Activated CD8-positive, alpha-beta T cell treated with anti-CD3 and anti-CD28 coated beads, Interleukin-2, amount 10 ng/mL, durations not matched to agents 7 days and 5 days (primary cell): ENCODE data around the gene SCGB3A2. TPM values are rescaled to one million over a fixed set of nuclear protein-coding genes. Genes with fewer than 3 reads are reported as not detected.
"Not testable (repeated sequence)": the region's sequence is repeated elsewhere in the genome, so short reads cannot be mapped to it uniquely, and the experiment has no call there.

Experiments used
- ATAC-seq: fragments of 150-1000 bp; cut with Tn5 transposase; one replicate; pipeline ENCODE4 v1.10.0; 2021; ENCODE audit warnings: moderate library complexity
- CTCF ChIA-PET: fragments of 350-600 bp; sonication (Branson Sonifier 250); formaldehyde crosslinking; loops from one replicate; lab custom pipeline; 2021; ENCODE audit warnings: antibody characterized with exemption; lab: Charles Lee
- POLR2A ChIA-PET: fragments of 350-600 bp; sonication (Branson Sonifier 250); formaldehyde crosslinking; loops from one replicate; lab custom pipeline; 2021; ENCODE audit warnings: antibody characterized with exemption; lab: Charles Lee
- DNase-seq: peaks from one replicate; pipeline ENCODE4 v3.0.0-alpha.2; 2020
- H3K27ac Mint-ChIP-seq: one replicate; pipeline ENCODE4 v1.8.0; 2021; ENCODE audit warnings: mild to moderate bottlenecking, mixed read lengths
- H3K27me3 Mint-ChIP-seq: one replicate; pipeline ENCODE4 v1.8.0; 2021; ENCODE audit warnings: low read depth, mixed read lengths
- H3K36me3 Mint-ChIP-seq: one replicate; pipeline ENCODE4 v1.8.0; 2021; ENCODE audit warnings: low read depth, mixed read lengths
- H3K4me1 Mint-ChIP-seq: one replicate; pipeline ENCODE4 v1.8.0; 2021; ENCODE audit warnings: low read depth, mixed read lengths
- H3K4me3 Mint-ChIP-seq: one replicate; pipeline ENCODE4 v1.8.0; 2021; ENCODE audit warnings: mild to moderate bottlenecking, mixed read lengths
- H3K9me3 Mint-ChIP-seq: one replicate; pipeline ENCODE4 v1.8.0; 2022; ENCODE audit warnings: mixed read lengths; ENCODE audit not compliant: insufficient read depth
- total RNA-seq, 2 experiments: library from RNA; stranded (reverse); gene quantifications; one replicate each; pipeline ENCODE4 v1.2.3, GENCODE V29; 2021

The SCGB3A2 gene
- total RNA-seq, 2 experiments from 2014 or later = not detected

DNA sequence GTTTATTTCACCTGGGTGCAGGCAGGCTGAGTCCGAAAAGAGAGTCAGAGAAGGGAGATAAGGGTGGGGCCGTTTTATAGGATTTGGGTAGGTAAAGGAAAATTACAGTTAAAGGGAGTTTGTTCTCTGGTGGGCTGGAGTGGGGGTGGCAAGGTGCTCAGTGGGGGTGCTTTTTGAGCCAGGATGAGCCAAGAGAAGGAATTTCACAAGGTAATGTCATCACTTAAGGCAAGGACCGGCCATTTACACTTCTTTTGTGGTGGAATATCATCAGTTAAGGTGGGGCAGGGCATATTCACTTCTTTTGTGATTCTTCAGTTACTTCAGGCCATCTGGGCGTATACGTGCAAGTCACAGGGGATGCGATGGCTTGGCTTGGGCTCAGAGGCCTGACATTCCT, 8.6 kb upstream of the SCGB3A2 start:
- ATAC-seq, H3K27ac Mint-ChIP-seq: not testable (repeated sequence)

DNA sequence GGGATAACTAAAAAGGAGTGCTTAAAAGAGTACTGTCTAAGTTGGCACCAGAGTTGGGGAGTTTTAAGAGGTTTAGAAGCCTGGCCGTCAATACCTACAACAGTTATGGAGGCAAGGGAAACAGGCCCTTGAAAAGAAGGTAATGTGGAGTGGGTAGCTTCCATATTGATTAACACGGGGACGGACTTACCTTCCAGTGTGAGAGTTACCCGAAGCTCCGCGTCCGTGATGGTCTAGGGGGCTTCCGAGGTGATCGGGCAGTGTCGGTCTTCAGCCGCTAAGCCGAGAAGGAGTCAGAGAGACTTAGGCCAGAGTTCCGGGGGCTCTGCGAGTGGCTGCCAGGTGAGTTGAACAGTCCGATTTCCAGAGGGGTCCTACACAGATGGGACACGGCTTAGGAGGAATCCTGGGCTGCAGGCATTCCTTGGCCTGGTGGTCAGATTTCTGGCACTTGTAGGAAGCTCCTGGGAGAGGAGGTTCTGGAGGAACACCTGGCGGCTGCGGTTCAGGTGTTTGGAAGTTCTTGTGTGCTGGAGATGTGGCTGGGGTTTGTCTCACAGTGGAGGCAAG, 6.4 kb upstream of the SCGB3A2 start:
- H3K4me3 Mint-ChIP-seq, H3K36me3 Mint-ChIP-seq, DNase-seq, POLR2A ChIA-PET, CTCF ChIA-PET, H3K9me3 Mint-ChIP-seq, H3K4me1 Mint-ChIP-seq, ATAC-seq, H3K27me3 Mint-ChIP-seq, H3K27ac Mint-ChIP-seq: not testable (repeated sequence)

More for the DNA sequence above, 8.6 kb upstream of the SCGB3A2 start:
- H3K4me3 Mint-ChIP-seq, H3K9me3 Mint-ChIP-seq, CTCF ChIA-PET, POLR2A ChIA-PET, DNase-seq, H3K4me1 Mint-ChIP-seq, H3K27me3 Mint-ChIP-seq, H3K36me3 Mint-ChIP-seq: not testable (repeated sequence)

DNA sequence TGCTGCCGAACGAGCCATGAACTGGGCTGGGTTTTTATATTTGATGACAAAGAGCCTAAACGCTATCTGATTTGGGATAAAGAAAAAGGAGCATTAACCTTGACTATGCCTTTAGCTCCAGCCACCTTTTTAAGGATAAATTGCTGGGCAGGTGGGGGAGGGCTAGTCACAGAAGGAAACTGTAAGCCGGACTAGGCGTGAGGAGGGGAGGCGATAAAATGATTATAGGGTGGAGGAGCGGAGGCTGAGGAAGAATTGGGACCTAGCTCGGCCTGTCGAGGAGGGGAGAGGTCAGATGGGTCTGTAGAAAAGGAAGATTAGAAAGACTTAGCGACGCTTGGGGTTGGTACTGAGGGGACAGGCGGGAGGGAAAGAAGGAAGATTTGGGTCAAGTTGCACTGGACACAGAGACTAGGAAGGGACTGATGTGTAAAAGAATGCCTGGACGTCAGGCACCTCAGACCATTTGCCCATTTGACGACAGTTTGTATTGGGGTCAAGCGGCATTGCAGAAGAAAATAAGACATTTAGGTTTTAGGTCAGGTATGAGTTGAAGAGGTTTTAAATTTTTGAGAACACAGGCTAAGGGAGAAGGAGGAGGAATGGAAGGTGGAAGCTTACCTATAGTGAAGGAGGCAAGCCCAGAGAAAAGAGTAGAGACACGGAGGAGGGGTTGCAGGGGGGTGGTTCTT, 5.6 kb upstream of the SCGB3A2 start:
- ATAC-seq, POLR2A ChIA-PET, H3K27me3 Mint-ChIP-seq, H3K9me3 Mint-ChIP-seq, DNase-seq, H3K4me3 Mint-ChIP-seq, CTCF ChIA-PET, H3K4me1 Mint-ChIP-seq, H3K36me3 Mint-ChIP-seq, H3K27ac Mint-ChIP-seq: not testable (repeated sequence)

DNA sequence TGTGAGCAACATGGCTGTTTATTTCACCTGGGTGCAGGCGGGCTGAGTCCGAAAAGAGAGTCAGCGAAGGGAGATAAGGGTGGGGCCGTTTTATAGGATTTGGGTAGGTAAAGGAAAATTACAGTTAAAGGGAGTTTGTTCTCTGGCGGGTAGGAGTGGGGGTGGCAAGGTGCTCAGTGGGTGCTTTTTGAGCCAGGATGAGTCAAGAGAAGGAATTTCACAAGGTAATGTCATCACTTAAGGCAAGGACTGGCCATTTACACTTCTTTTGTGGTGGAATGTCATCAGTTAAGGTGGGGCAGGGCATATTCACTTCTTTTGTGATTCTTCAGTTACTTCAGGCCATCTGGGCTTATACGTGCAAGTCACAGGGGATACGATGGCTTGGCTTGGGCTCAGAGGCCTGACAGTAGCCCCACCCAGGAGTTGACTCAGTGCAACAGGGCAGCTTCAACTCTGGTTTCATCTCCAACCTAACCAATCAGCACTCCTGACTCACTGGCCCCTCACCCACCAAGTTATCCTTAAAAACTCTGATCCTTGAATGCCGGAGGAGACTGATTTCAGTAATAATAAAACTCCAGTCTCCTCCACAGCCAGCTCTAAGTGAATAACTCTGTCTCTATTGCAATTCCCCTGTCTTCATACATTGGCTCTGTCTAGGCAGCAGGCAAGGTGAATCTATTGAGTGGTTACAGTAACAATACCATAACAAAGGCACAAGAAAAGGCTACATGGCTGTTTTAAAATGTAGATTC, 4.2 kb upstream of the SCGB3A2 start:
- H3K36me3 Mint-ChIP-seq, ATAC-seq, H3K27ac Mint-ChIP-seq, H3K4me1 Mint-ChIP-seq, H3K9me3 Mint-ChIP-seq, CTCF ChIA-PET, H3K27me3 Mint-ChIP-seq, H3K4me3 Mint-ChIP-seq, POLR2A ChIA-PET, DNase-seq: not testable (repeated sequence)

DNA sequence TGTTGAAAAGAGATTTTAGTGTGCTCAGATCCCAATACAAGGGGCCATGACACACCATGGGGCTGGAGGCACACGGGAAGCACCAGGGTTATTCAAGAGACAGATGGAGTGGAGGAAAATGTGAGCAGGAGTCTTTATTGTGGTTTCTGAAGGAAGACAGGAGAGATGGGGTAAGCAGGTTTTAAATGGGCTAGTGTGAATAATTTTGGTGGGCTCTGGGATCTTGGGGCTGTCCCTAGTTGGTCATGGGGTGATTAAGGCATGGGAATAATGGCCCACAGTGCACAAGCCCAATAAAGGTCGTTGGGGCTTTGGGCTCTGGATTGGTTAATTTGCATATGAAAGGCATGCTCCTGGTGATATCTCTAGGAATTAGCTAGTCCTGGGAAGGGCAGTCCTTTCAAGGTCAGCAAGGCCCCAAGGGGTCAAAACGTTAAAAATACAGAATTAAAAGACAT, 3.6 kb upstream of the SCGB3A2 start:
- CTCF ChIA-PET = no interaction called here
- Mint-ChIP-seq H3K4me1 (no peaks in the 10 kb centered on the region), H3K27me3 (peaks cover 4% of the 10 kb centered on the region), H3K9me3 (no peaks in the 10 kb centered on the region), H3K4me3 (no peak overlapping the region), H3K27ac (no peak overlapping the region), H3K36me3 (no peaks in the 10 kb centered on the region)
- DNase-seq (no peak), ATAC-seq (no peak)
- POLR2A ChIA-PET = no interaction called here

DNA sequence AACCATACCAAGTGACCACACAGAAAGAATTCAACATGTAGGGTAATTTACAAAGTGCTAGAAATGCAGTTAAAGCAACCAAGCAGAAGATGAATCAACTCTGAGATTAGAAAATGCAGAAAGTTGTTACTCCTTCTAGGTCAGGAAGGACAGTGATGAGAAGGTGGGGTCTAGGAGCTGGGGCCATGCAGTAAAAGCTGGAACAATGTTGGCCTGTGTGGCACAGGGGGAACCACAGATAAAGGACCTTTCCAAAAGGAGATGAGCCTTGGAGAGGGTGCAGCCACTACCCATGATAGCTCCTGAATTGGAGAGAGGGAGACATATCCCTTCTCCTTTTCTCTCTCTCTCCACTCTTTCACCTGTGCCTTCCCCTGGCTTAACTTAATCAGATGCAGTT, 2.4 kb upstream of the SCGB3A2 start:
- no peaks in the 10 kb centered on the region for H3K4me1 Mint-ChIP-seq
- peaks cover 8% of the 10 kb centered on the region for H3K27me3 Mint-ChIP-seq
- ChIA-PET CTCF (no interaction called here), POLR2A (no interaction called here)
- no peak for ATAC-seq
- no peak for DNase-seq
- no peak overlapping the region for H3K27ac Mint-ChIP-seq
- no peaks in the 10 kb centered on the region for H3K9me3 Mint-ChIP-seq
- H3K36me3 Mint-ChIP-seq = no peaks in the 10 kb centered on the region
- no peak overlapping the region for H3K4me3 Mint-ChIP-seq

DNA sequence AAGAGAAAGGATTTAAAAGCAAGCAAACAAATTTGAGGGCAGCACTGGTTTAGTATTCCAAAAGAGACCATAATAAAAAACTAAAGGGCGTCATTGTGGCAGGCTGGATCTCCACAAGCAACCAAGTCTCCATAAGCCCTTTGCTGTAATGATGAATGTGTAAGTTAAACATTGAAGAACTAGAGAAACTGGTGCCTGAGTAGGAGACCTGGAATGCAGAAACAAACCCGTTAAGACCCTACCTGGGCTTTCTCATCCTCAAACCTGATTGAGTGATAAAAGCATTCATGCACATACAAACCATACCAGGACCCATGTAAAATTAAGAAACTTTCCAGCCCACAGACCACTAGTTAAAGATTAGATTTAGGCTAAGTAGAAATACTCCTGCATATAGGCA, 1.9 kb upstream of the SCGB3A2 start:
- ChIA-PET CTCF (no interaction called here), POLR2A (no interaction called here)
- Mint-ChIP-seq H3K27me3 (peaks cover 8% of the 10 kb centered on the region), H3K27ac (no peak overlapping the region), H3K4me1 (no peaks in the 10 kb centered on the region), H3K36me3 (no peaks in the 10 kb centered on the region), H3K9me3 (no peaks in the 10 kb centered on the region), H3K4me3 (no peak overlapping the region)
- DNase-seq (no peak), ATAC-seq (no peak)

DNA sequence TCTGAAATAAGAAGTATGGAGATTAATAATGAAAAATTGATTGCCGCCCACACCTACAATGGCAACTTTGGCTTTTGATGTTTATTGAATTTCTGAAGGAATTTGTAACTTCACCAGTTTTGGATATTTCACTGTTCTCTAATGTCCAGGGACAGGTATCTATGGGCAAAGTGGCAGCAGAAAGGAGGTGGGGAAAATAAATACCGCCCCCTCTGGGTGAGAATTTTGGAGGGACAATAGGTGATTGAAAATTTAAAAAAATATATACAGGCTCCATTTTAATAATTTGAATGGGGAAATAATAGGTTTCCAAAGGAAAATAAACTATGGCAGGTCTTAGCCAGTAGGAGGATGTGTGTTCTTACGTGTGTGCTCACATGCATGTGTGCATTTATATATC, 1.3 kb downstream of the SCGB3A2 start:
- DNase-seq (no peak), ATAC-seq (no peak)
- Mint-ChIP-seq H3K27me3 (peaks cover 10% of the 10 kb centered on the region), H3K4me1 (no peaks in the 10 kb centered on the region), H3K27ac (no peak overlapping the region), H3K9me3 (no peaks in the 10 kb centered on the region), H3K36me3 (no peaks in the 10 kb centered on the region), H3K4me3 (no peak overlapping the region)
- CTCF ChIA-PET = no interaction called here
- POLR2A ChIA-PET = interaction anchor here (0.6 kb wide), 1 partner anchor 289 kb away, joined by 3 read pairs; no protein-coding TSS in a partner anchor

DNA sequence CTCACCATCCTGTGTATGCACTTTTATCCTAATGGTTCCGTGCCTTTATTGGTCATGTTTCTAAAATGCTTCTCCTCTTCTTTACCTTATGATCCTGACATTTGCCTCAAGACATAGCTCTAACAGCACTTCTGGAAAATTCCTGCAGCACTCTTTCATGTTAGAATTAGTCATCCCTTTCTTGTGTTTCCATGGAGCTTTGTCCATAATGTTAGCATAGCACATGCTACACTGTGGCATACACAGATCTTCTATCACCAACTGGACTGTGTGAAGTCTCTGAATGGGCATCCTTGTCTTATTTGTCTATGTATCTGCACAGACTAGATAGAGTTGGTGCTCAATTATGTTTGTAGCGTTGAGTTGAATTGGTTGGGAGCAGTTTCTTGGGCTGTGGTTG, 2.0 kb downstream of the SCGB3A2 start:
- Mint-ChIP-seq H3K36me3 (no peaks in the 10 kb centered on the region), H3K4me1 (no peaks in the 10 kb centered on the region), H3K4me3 (no peak overlapping the region), H3K27ac (no peak overlapping the region), H3K9me3 (no peaks in the 10 kb centered on the region), H3K27me3 (peaks cover 13% of the 10 kb centered on the region)
- POLR2A ChIA-PET = interaction anchor here (0.6 kb wide), 1 partner anchor 289 kb away, joined by 3 read pairs; no protein-coding TSS in a partner anchor
- no peak for ATAC-seq
- CTCF ChIA-PET = no interaction called here
- DNase-seq = no peak

DNA sequence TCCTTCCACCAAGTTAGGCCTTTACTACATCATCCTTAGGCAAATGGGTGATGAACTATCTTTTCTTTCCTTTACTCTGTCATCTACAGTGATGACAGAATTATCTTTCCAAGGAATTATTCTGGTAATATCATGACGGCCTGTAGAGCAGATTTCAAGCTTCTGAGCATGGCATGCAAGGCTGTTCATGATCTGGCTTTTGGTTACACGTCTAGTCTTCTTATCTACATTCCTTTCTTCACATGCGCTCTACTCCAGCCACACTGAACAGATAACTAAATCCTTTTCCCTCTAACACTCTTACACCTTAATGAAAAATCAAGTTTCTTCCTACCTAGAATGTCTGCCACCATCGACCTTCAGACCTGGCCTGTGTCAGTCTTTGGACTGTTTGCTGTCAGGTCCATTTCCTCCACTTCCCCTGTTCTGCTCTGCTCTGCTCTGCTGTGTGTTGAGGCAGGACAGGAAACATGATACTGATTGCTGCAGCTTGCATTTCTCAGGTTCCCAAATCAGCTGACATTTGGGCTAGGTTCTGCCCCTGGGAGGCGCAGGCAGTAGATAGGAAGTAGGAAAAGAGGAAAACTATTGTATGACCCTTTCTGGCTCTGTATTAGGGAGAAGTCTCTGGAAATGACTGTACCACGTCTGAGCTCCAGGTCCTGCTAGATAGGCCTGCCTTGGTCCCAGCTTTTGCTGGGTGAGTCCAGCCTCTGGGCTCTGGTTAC, 4.2 kb downstream of the SCGB3A2 start:
- Mint-ChIP-seq H3K4me1 (no peaks in the 10 kb centered on the region), H3K27me3 (peaks cover 13% of the 10 kb centered on the region), H3K36me3 (no peaks in the 10 kb centered on the region), H3K9me3 (no peaks in the 10 kb centered on the region), H3K27ac (no peak overlapping the region), H3K4me3 (no peak overlapping the region)
- POLR2A ChIA-PET = no interaction called here
- DNase-seq (no peak), ATAC-seq (no peak)
- CTCF ChIA-PET = no interaction called here

DNA sequence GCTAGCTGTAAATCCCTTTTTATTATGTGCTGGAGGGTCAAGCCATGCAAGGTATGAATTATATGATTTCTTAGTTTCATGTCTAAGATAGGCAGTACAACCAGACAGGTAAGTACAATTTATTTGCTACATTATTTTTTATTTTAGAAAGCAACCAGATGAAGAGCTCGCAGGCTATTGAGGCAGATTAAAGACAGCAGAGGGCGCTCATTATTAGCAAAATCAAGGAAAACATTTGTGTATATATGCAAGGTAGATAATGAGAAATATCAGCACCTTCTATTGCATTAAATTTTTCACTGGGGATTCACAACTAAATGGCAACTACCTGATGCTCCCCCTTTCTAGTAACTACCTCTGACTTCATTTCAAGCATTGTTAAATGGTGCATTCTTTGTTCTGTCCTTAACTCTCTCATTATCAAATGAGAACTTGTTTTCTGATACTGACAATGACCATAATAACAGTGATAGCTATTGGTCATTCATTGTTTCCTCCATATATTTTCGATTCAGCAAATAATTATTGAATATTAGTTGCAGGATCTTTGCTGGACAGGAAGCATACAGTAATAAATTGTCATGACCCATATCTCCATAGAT, 8.6 kb downstream of the SCGB3A2 start:
- POLR2A ChIA-PET = no interaction called here
- H3K36me3 Mint-ChIP-seq = no peaks in the 10 kb centered on the region
- H3K27ac Mint-ChIP-seq = no peak overlapping the region
- H3K27me3 Mint-ChIP-seq = peaks cover 5% of the 10 kb centered on the region
- DNase-seq = no peak
- no peaks in the 10 kb centered on the region for H3K9me3 Mint-ChIP-seq
- H3K4me3 Mint-ChIP-seq = no peak overlapping the region
- no peak for ATAC-seq
- CTCF ChIA-PET = no interaction called here
- no peaks in the 10 kb centered on the region for H3K4me1 Mint-ChIP-seq
